BJ (cell line): ENCODE measurements around the gene LENG9. TPM values are rescaled to one million over a fixed set of nuclear protein-coding genes. Genes with fewer than 3 reads are reported as not detected.
A peak's percentile ranks its signal among the peaks of the same experiment; 100 is the strongest.

Experiments used
- CTCF ChIA-PET: fragments of 350-600 bp; formaldehyde crosslinking; extraction: SDS; loops from one replicate; lab custom pipeline; 2021; ENCODE audit warnings: antibody characterized with exemption, inconsistent platforms; lab: Yijun Ruan, JAX
- POLR2A ChIA-PET: fragments of 300-600 bp; sonication (Branson Sonifier 250); formaldehyde crosslinking; extraction: SDS; loops from one replicate; lab custom pipeline; 2021; ENCODE audit warnings: antibody characterized with exemption; lab: Charles Lee
- DNase-seq: peaks from one replicate; pipeline ENCODE4 v3.0.0-alpha.2; 2011; ENCODE audit warnings: low read depth
- H3K27me3 ChIP-seq: 2 replicates; pipeline ENCODE4 v1.6.0; 2011; ENCODE audit warnings: low read length; ENCODE audit not compliant: control insufficient read depth, insufficient read depth
- H3K36me3 ChIP-seq: 2 replicates; pipeline ENCODE4 v1.5.1; 2011; ENCODE audit warnings: low read length; ENCODE audit not compliant: control insufficient read depth, insufficient read depth
- H3K4me3 ChIP-seq: 2 replicates; pipeline ENCODE4 v1.5.1; 2011; ENCODE audit warnings: low read depth, mild to moderate bottlenecking, control low read depth, low read length
- polyA plus RNA-seq: library from polyadenylated mRNA; depleted of rRNA; stranded (reverse); fragments of >200 nt; gene quantifications from 2 replicates; pipeline ENCODE4 v1.2.3, GENCODE V29; 2011
- TF ChIP-seq, protein P1 (sequence below): IDR thresholded peaks from 2 replicates; pipeline ENCODE4 v1.5.1; 2011; ENCODE audit warnings: low read depth, mild to moderate bottlenecking, control low read depth, inconsistent platforms, low read length, moderate library complexity; ENCODE audit not compliant: insufficient read depth

LENG9 gene
- polyA plus RNA-seq, 1 experiment = 2.0 TPM

DNA sequence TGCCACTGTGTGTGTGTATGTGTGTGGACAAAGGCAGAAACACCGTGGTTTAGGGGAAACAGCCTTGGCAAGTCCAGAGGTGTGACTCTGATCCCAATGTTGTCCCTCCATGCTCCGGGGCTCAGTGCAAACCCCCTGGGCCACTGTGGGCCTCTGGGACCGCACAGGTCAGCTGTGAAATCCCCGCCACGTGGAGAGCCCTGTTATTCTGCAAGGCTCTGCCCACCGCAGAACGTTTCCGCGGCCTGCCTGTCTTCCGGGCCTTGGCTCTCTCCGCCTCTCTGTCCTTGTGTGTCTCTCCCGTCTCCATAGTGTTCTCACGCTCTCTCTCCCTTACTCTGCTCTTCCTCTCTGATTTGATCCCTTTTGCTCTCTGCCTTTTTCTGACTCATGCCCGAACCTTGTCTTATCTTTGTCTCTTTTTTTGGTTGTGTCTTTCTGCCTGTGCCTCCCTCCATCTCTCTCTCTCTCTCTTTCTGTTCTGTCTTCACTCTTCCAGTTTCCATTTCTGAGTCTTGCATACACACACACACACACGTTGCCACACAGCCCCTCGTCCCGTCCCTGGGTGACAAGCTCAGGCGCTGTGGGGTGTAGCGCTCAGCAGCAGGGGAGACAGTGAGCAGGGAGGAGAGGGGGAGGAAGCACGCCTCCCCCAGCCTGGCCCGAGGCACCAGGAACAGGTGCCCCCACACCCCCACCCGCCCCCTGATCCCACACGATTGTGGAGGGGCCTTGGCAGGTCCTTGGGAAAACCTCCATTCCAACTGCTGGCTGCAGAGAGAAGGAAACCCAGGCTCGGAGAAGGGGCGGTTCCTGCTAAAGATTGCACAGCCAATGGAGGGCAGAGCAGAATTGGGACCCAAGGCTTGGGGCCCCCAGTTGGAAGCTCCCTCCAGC, 45.3 kb downstream of the LENG9 start:
- peaks cover 20% of the 10 kb centered on the region for H3K27me3 ChIP-seq
- no peaks in the 10 kb centered on the region for H3K36me3 ChIP-seq
- CTCF ChIA-PET = interaction anchor here (0.9 kb wide), 1 partner anchor 27 kb away, joined by 4 read pairs; no protein-coding TSS in a partner anchor
- H3K4me3 ChIP-seq = no peak overlapping the region
- TF ChIP-seq, protein P1, sequence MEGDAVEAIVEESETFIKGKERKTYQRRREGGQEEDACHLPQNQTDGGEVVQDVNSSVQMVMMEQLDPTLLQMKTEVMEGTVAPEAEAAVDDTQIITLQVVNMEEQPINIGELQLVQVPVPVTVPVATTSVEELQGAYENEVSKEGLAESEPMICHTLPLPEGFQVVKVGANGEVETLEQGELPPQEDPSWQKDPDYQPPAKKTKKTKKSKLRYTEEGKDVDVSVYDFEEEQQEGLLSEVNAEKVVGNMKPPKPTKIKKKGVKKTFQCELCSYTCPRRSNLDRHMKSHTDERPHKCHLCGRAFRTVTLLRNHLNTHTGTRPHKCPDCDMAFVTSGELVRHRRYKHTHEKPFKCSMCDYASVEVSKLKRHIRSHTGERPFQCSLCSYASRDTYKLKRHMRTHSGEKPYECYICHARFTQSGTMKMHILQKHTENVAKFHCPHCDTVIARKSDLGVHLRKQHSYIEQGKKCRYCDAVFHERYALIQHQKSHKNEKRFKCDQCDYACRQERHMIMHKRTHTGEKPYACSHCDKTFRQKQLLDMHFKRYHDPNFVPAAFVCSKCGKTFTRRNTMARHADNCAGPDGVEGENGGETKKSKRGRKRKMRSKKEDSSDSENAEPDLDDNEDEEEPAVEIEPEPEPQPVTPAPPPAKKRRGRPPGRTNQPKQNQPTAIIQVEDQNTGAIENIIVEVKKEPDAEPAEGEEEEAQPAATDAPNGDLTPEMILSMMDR = no peak
- peak; percentile 2 for DNase-seq
- POLR2A ChIA-PET = no interaction called here

- ChIA-PET CTCF (interaction anchor here (0.9 to 2.3 kb wide), 2 partner anchors 26 to 28 kb away, joined by 3 to 11 read pairs; no protein-coding TSS in a partner anchor), POLR2A (no interaction called here)
- peaks cover 18% of the 10 kb centered on the region for H3K27me3 ChIP-seq
- TF ChIP-seq, protein P1 = no peak
- H3K4me3 ChIP-seq = no peak overlapping the region
- DNase-seq = no peak
- H3K36me3 ChIP-seq = no peaks in the 10 kb centered on the region
These were observed 46.7 kb downstream of the LENG9 start for GRCh38 chr19:54416695-54417491.

DNA sequence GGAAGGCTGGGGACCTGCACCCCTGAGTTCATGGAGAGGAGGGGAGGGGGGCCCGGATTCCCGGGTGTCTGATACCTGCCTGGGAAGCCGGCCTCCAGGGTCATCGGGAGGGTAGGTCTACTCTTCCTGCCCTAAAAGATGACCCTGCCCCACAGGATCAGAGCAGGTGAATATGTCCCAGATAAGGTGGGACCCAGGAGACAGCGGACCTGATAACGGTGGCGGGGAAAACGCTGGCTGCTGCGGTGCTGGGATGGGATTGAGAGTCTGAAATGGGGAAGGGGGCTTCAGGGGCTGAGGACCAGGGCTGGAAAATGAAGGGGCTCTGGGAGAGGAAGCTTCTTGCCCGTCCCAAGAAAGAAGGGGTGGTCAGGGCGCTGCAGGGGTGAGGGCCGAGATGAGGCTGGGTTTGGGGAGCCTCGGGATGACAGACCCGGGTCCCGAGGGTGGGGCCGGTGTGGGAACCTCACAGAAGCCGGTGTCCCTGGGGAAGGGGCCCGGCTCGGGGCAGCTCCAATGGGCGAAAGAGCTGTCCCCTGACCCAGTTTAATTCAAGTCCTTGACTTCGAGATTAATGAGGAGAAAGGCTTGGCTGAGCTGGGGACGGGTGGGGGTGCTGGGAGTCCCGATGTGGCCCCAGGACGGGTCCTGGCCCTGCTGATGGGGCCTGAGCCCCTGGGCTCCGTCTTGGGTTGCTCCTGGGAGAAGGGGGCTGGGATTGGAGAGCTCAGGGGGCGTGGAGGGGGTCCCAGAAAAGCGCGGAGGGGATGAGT, 47.5 kb downstream of the LENG9 start:
- no peak for DNase-seq
- Histone ChIP-seq H3K27me3 (peaks cover 13% of the 10 kb centered on the region), H3K36me3 (no peaks in the 10 kb centered on the region), H3K4me3 (no peak overlapping the region)
- POLR2A ChIA-PET = no interaction called here
- TF ChIP-seq, protein P1 = no peak
- CTCF ChIA-PET = interaction anchor here (0.9 to 2.3 kb wide), 2 partner anchors 25 to 27 kb away, joined by 3 to 11 read pairs; no protein-coding TSS in a partner anchor

GRCh38 chr19:54415208-54415900, 48.2 kb downstream of the LENG9 start, which contains the start of gene TTYH1:
TTYH1 (plus strand) TSS chr19:54415464; CDS start chr19:54415553, 89 bp downstream.
- Histone ChIP-seq H3K27me3 (peaks cover 11% of the 10 kb centered on the region), H3K4me3 (no peak within 1 kb of the TSS), H3K36me3 (no peaks in the 10 kb centered on the region)
- DNase-seq = no peak
- CTCF ChIA-PET = interaction anchor here (2.3 kb wide), 1 partner anchor 24 kb away, joined by 11 read pairs; no protein-coding TSS in a partner anchor
- TF ChIP-seq, protein P1 = no peak
- POLR2A ChIA-PET = no interaction called here
